Transverse colon (tissue), 4 donors: Measurements from ENCODE around the gene DNAJC5.

Experiments
- POLR2AphosphoS5 ChIP-seq, 3 donors: sonication (generic); formaldehyde crosslinking; IDR thresholded peaks; one replicate each; pipeline ENCODE4 v1.6.1; 2016; ENCODE audit warnings: antibody characterized with exemption in 3 of 3
- TF ChIP-seq, protein P1 (sequence below), 5 experiments: fragments of 200-600 bp in 3 of 5; fragments of 450-650 bp in 2 of 5; sonication (generic) in 3 of 5; IDR thresholded peaks; 1 replicate in 2 of 5; 2 replicates in 3 of 5; pipeline ENCODE4 v1.5.1; 2016 to 2017; ENCODE audit warnings: antibody characterized with exemption in 5 of 5, inconsistent platforms in 3 of 5, mild to moderate bottlenecking in 2 of 5, moderate library complexity in 1 of 5

DNA sequence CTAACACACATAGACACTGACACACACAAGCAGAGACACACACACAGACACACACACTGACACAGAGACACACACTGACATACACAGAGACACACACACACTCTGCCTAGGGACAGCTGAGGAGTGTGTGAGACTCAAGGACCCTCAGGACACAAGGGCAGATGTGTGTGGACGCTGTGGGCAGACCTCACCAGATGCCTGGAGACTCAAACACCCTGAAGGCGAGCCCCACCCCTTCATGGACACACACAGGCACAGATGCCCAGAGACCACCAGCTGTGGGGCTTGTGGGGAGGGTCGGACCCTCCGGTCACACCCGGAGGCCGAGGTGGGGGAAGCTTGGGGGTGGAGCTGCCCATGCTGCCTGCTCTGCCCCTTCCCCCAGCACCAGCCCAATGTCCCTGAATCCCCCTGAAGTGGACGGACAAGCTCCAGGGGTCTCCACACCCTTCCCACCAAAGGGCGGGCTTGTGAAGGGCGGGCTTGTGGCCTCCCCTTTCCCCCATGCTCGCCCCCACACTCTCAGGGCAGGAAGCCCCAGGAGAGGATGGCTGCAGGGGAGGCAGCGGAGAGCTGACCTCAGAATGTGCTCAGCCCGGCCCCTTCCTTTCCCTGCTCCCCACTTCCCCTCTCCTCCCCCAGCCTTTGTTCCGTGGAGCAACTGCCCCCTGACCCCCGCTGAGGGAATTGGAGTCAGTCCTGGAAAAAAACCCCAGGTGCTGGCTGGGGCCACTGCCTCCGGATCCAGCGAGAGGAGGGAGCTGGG, 47.5 kb upstream of the DNAJC5 start:
- TF ChIP-seq, protein P1, sequence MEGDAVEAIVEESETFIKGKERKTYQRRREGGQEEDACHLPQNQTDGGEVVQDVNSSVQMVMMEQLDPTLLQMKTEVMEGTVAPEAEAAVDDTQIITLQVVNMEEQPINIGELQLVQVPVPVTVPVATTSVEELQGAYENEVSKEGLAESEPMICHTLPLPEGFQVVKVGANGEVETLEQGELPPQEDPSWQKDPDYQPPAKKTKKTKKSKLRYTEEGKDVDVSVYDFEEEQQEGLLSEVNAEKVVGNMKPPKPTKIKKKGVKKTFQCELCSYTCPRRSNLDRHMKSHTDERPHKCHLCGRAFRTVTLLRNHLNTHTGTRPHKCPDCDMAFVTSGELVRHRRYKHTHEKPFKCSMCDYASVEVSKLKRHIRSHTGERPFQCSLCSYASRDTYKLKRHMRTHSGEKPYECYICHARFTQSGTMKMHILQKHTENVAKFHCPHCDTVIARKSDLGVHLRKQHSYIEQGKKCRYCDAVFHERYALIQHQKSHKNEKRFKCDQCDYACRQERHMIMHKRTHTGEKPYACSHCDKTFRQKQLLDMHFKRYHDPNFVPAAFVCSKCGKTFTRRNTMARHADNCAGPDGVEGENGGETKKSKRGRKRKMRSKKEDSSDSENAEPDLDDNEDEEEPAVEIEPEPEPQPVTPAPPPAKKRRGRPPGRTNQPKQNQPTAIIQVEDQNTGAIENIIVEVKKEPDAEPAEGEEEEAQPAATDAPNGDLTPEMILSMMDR (IDR thresholded peaks at IDR 0.05): no peak
- TF ChIP-seq POLR2AphosphoS5 (IDR thresholded peaks at IDR 0.05): no peak
